HUES64 (cell line): Measurements from ENCODE around the gene CNTRL.
"Not testable (repeated sequence)": the region's sequence is repeated elsewhere in the genome, so short reads cannot be mapped to it uniquely, and the experiment has no call there.

Experiments used
- H3K27ac ChIP-seq: 2 replicates; pipeline ENCODE4 v1.7.0; 2013; ENCODE audit warnings: low read depth, low read length, inconsistent platforms
- H3K27me3 ChIP-seq: 2 replicates; pipeline ENCODE4 v1.6.1; 2013; ENCODE audit warnings: mild to moderate bottlenecking, low read length; ENCODE audit not compliant: insufficient read depth
- H3K36me3 ChIP-seq: 2 replicates; pipeline ENCODE4 v1.6.1; 2013; ENCODE audit warnings: mild to moderate bottlenecking, low read length; ENCODE audit not compliant: insufficient read depth
- H3K4me1 ChIP-seq: 2 replicates; pipeline ENCODE4 v1.6.1; 2013; ENCODE audit warnings: mild to moderate bottlenecking, low read length, moderate library complexity; ENCODE audit not compliant: insufficient read depth
- H3K4me3 ChIP-seq: 2 replicates; pipeline ENCODE4 v1.5.1; 2013; ENCODE audit warnings: mild to moderate bottlenecking, low read length, moderate library complexity
- H3K9ac ChIP-seq: 2 replicates; pipeline ENCODE4 v1.6.1; 2013; ENCODE audit warnings: mild to moderate bottlenecking, low read depth, low read length
- H3K9me3 ChIP-seq: 2 replicates; pipeline ENCODE4 v1.6.1; 2013; ENCODE audit warnings: low read depth, low read length; ENCODE audit not compliant: insufficient read depth
- WGBS: fragments of 150-250, 120-280 bp; methylation state at CpG from one replicate; pipeline ENCODE4 v1.1.7; 2013; ENCODE audit warnings: missing lambda C conversion rate; 5-methylcytosine and 5-hydroxymethylcytosine counted together

The CNTRL gene

DNA sequence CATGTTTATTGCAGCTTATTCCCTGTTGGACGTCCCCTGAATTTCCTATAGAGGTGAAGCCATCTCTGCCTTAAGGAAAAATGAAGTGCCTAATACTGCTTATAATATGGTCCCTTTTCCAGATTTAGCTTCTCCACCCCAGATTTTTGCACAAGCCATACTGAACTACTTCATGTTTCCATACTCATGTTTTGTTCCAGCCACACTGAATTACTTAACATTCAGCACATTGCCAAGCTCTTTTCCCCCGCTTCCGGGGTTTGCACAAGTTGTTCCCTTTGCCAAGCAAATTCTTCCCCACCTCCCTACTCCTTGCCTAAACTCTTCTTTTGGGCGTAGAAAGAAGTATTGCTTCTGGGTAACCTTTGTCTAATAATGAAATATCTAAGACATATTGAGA, 1.7 kb upstream of the CNTRL start:
- Histone ChIP-seq H3K27me3 (peaks cover 79% of the 10 kb centered on the region), H3K27ac (no peak overlapping the region), H3K4me3 (no peak overlapping the region), H3K9me3 (0 out of 2 replicates have a peak, but pooled peaks cover 3% of the 10 kb centered on the region), H3K4me1 (no peaks in the 10 kb centered on the region), H3K9ac (no peak overlapping the region), H3K36me3 (no peaks in the 10 kb centered on the region)
- 87% methylated on average over 3 of the region's 4 CpGs for WGBS

GRCh38 chr9:121075251-121076036, 689 bp downstream of the CNTRL start:
- H3K36me3 ChIP-seq = no peaks in the 10 kb centered on the region
- peak overlapping the region; percentile 91 for H3K9ac ChIP-seq
- 8% methylated on average over 18 of the region's 19 CpGs for WGBS
- H3K4me3 ChIP-seq = peak overlapping the region; percentile 72
- H3K4me1 ChIP-seq = no peaks in the 10 kb centered on the region
- H3K27me3 ChIP-seq = peaks cover 57% of the 10 kb centered on the region
- no peaks in the 10 kb centered on the region for H3K9me3 ChIP-seq
- H3K27ac ChIP-seq = peak overlapping the region; percentile 94

GRCh38 chr9:121082075-121082474, 7.3 kb downstream of the CNTRL start:
- H3K36me3 ChIP-seq = peaks cover 3% of the 10 kb centered on the region; the same call in 1 of the 2 replicates
- 89% methylated on average over 1 of the region's 1 CpG for WGBS
- no peaks in the 10 kb centered on the region for H3K4me1 ChIP-seq
- H3K9ac ChIP-seq = no peak overlapping the region
- H3K27me3 ChIP-seq = peaks cover under 1% of the 10 kb centered on the region; the same call in 1 of the 2 replicates
- no peaks in the 10 kb centered on the region for H3K9me3 ChIP-seq
- H3K27ac ChIP-seq = no peak overlapping the region
- H3K4me3 ChIP-seq = no peak overlapping the region

DNA sequence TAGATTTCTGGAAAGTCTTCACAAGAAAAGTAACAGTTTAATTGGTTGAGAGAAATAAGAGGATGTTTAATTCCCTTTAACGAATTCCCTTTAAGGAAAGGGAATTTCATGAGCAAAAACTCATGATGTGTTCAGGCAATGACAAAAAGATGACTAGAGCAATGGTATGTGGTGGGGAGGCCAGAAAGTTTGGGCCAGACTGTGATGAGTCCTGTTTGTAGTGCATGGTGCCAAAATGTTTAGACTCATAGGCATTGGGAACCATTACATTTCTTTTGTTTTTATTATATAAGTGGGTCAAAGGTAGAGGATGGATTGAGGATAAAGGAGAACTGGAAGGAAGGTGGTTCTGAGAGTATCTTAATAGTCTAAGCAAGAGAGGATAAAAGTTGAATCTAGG, 10.9 kb downstream of the CNTRL start:
- Histone ChIP-seq H3K9me3 (no peaks in the 10 kb centered on the region), H3K4me3 (no peak overlapping the region), H3K9ac (no peak overlapping the region), H3K27ac (no peak overlapping the region), H3K36me3 (peaks cover 8% of the 10 kb centered on the region; the same call in 1 of the 2 replicates), H3K27me3 (no peaks in the 10 kb centered on the region), H3K4me1 (no peaks in the 10 kb centered on the region)
- 97% methylated on average over 1 of the region's 1 CpG for WGBS

DNA sequence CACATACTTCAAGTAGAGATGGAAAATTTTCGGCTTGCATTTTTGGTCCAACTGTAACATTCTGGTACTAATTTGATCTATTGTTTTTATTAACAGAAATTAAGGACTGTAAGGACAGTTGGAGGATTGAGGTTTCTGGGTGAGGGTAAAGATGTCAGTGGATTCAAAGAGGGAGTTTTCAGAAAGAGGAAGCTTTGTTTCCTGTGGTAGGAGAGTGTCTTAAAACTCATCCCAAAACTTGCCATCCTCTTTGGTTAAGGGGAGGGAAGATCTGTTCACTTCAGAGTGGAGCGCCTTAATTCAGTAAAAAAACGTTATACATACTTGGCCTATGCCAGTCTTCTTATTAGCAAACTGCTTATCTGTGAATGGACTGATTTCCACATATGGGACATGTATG, 13.8 kb downstream of the CNTRL start:
- no peak overlapping the region for H3K9ac ChIP-seq

GRCh38 chr9:121090743-121091142, 16.0 kb downstream of the CNTRL start:
- H3K9ac ChIP-seq, H3K9me3 ChIP-seq, H3K4me3 ChIP-seq, H3K27me3 ChIP-seq, H3K4me1 ChIP-seq, H3K27ac ChIP-seq, H3K36me3 ChIP-seq: not testable (repeated sequence)
- 89% methylated on average over 5 of the region's 6 CpGs for WGBS

More for the DNA sequence above, 13.8 kb downstream of the CNTRL start:
- WGBS = 96% methylated on average over 3 of the region's 3 CpGs
- Histone ChIP-seq H3K27ac (no peak overlapping the region), H3K4me1 (no peaks in the 10 kb centered on the region), H3K9me3 (no peaks in the 10 kb centered on the region), H3K4me3 (no peak overlapping the region), H3K36me3 (peaks cover 6% of the 10 kb centered on the region; the same call in 1 of the 2 replicates), H3K27me3 (no peaks in the 10 kb centered on the region)

GRCh38 chr9:121095057-121095456, 20.3 kb downstream of the CNTRL start:
- Histone ChIP-seq H3K9me3 (no peaks in the 10 kb centered on the region), H3K36me3 (peaks cover 11% of the 10 kb centered on the region; the same call in 1 of the 2 replicates), H3K4me1 (no peaks in the 10 kb centered on the region), H3K27me3 (no peaks in the 10 kb centered on the region), H3K9ac (no peak overlapping the region), H3K27ac (no peak overlapping the region), H3K4me3 (no peak overlapping the region)

- no peak overlapping the region for H3K9ac ChIP-seq
- H3K27me3 ChIP-seq = no peaks in the 10 kb centered on the region
- H3K4me1 ChIP-seq = no peaks in the 10 kb centered on the region
- peaks cover 7% of the 10 kb centered on the region; the same call in 1 of the 2 replicates for H3K36me3 ChIP-seq
- H3K27ac ChIP-seq = no peak overlapping the region
- no peak overlapping the region for H3K4me3 ChIP-seq
- WGBS = 87% methylated on average over 5 of the region's 5 CpGs
- no peaks in the 10 kb centered on the region for H3K9me3 ChIP-seq
These were observed 23.9 kb downstream of the CNTRL start for GRCh38 chr9:121098567-121099198.

DNA sequence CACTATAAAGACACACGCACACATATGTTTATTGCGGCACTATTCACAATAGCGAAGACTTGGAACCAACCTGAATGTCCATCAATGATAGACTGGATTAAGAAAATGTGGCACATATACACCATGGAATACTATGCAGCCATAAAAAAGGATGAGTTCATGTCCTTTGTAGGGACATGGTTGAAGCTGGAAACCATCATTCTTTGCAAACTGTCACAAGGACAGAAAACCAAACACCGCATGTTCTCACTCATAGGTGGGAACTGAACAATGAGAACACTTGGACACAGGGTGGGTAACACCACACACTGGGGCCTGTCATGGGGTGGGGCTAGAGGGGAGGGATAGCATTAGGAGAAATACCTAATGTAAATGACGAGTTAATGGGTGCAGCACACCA, 29.3 kb downstream of the CNTRL start:
- not testable (repeated sequence) for H3K9me3 ChIP-seq, H3K4me3 ChIP-seq, H3K9ac ChIP-seq, H3K4me1 ChIP-seq, H3K36me3 ChIP-seq, H3K27me3 ChIP-seq, H3K27ac ChIP-seq
- WGBS = 98% methylated on average over 5 of the region's 5 CpGs

- Histone ChIP-seq H3K36me3 (no peaks in the 10 kb centered on the region), H3K9me3 (no peaks in the 10 kb centered on the region), H3K27me3 (no peaks in the 10 kb centered on the region), H3K4me1 (no peaks in the 10 kb centered on the region), H3K9ac (no peak overlapping the region), H3K27ac (no peak overlapping the region), H3K4me3 (no peak overlapping the region)
- 89% methylated on average over 2 of the region's 2 CpGs for WGBS
These were observed 30.8 kb downstream of the CNTRL start for GRCh38 chr9:121105531-121105930.

DNA sequence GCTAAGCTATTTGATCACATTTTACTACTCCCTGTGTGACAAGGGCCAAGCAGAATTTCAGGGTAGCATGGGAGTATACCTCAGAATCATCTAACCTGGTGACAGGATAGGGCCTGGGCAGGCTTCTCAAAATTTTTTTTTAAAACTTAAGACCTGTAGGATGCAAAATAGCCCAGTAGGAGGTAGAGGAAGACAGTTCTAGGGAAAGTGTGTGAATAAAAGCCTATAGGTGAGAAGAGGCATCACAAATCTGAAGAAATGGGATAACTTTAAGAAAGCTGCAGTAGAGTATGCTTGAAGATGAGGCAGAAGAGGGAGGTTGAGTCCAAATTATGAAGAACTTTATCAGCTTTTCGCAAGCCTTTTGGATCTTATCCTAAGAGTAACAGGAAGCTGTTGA, 32.3 kb downstream of the CNTRL start:
- no peaks in the 10 kb centered on the region for H3K36me3 ChIP-seq
- no peaks in the 10 kb centered on the region for H3K9me3 ChIP-seq
- H3K27ac ChIP-seq = no peak overlapping the region
- H3K27me3 ChIP-seq = no peaks in the 10 kb centered on the region
- WGBS = 100% methylated on average over 1 of the region's 1 CpG
- H3K9ac ChIP-seq = no peak overlapping the region
- H3K4me3 ChIP-seq = no peak overlapping the region
- no peaks in the 10 kb centered on the region for H3K4me1 ChIP-seq
